CD4-positive, CD25-positive, alpha-beta regulatory T cell (primary cell): ENCODE results near the gene SPATA17. TPM values are rescaled to one million over a fixed set of nuclear protein-coding genes. Genes with fewer than 3 reads are reported as not detected.

Experiments used
- ATAC-seq, 2 donors: fragments of 150-1000 bp; cut with Tn5 transposase; one replicate each; pipeline ENCODE4 v1.10.0; 2021; ENCODE audit warnings: low read depth in 2 of 2, moderate number of reproducible peaks in 2 of 2, moderate library complexity in 1 of 2
- DNase-seq, 3 donors: peaks; one replicate each; pipeline versions ENCODE4 v3.0.0 to v3.0.0-alpha.2; 2012 to 2022; ENCODE audit warnings: mixed read lengths in 1 of 3
- H3K27ac ChIP-seq: one replicate; pipeline ENCODE4 v1.7.0; 2013; ENCODE audit warnings: mild to moderate bottlenecking, low read length; ENCODE audit not compliant: insufficient read depth, poor library complexity, severe bottlenecking
- H3K27me3 ChIP-seq: one replicate; pipeline ENCODE4 v1.7.0; 2013; ENCODE audit warnings: low read length; ENCODE audit not compliant: control insufficient read depth, insufficient read depth
- H3K36me3 ChIP-seq: one replicate; pipeline ENCODE4 v1.7.0; 2013; ENCODE audit warnings: mild to moderate bottlenecking, low read length, moderate library complexity; ENCODE audit not compliant: control insufficient read depth, insufficient read depth
- H3K4me1 ChIP-seq: 2 replicates; pipeline ENCODE4 v1.7.0; 2013; ENCODE audit warnings: mild to moderate bottlenecking, low read length; ENCODE audit not compliant: insufficient read depth, control insufficient read depth, poor library complexity, severe bottlenecking
- H3K4me3 ChIP-seq: one replicate; pipeline ENCODE4 v1.7.0; 2013; ENCODE audit warnings: low read depth, mild to moderate bottlenecking, low read length, moderate library complexity
- H3K9me3 ChIP-seq, 2 experiments: 1 replicate in 1 of 2; 2 replicates in 1 of 2; pipeline ENCODE4 v1.7.0; 2013; ENCODE audit warnings: low read length in 2 of 2, mild to moderate bottlenecking in 1 of 2, moderate library complexity in 1 of 2; ENCODE audit not compliant: control insufficient read depth in 2 of 2
- H3K27ac Mint-ChIP-seq, 3 donors: one replicate each; pipeline ENCODE4 v1.8.0; 2020 to 2022; ENCODE audit warnings: mild to moderate bottlenecking in 3 of 3, mixed read lengths in 3 of 3, moderate library complexity in 2 of 3
- H3K27me3 Mint-ChIP-seq: one replicate; pipeline ENCODE4 v1.8.0; 2022; ENCODE audit warnings: mild to moderate bottlenecking, mixed read lengths
- H3K36me3 Mint-ChIP-seq: one replicate; pipeline ENCODE4 v1.8.0; 2020; ENCODE audit warnings: mixed read lengths
- H3K4me1 Mint-ChIP-seq, 4 donors: one replicate each; pipeline ENCODE4 v1.8.0; 2020 to 2022; ENCODE audit warnings: mixed read lengths in 4 of 4, mild to moderate bottlenecking in 1 of 4
- H3K4me3 Mint-ChIP-seq, 4 donors: one replicate each; pipeline ENCODE4 v1.8.0; 2020 to 2022; ENCODE audit warnings: mild to moderate bottlenecking in 4 of 4, mixed read lengths in 4 of 4, moderate library complexity in 3 of 4
- H3K9me3 Mint-ChIP-seq, 7 donors: one replicate each; pipeline ENCODE4 v1.8.0; 2020 to 2022; ENCODE audit warnings: mixed read lengths in 7 of 7, mild to moderate bottlenecking in 3 of 7, moderate library complexity in 2 of 7
- polyA plus RNA-seq, 4 donors: library from polyadenylated mRNA; unstranded; fragments of 300-500 nt; fragmentation: Illumina TruSeq; gene quantifications; one replicate each; pipeline ENCODE4 v1.2.3, GENCODE V29; 2021
- total RNA-seq: library from RNA; stranded (reverse); gene quantifications from one replicate; pipeline ENCODE4 v1.2.3, GENCODE V29; 2022

SPATA17 gene
- total and polyA plus RNA-seq, 5 donors from 2014 or later, result not detected

DNA sequence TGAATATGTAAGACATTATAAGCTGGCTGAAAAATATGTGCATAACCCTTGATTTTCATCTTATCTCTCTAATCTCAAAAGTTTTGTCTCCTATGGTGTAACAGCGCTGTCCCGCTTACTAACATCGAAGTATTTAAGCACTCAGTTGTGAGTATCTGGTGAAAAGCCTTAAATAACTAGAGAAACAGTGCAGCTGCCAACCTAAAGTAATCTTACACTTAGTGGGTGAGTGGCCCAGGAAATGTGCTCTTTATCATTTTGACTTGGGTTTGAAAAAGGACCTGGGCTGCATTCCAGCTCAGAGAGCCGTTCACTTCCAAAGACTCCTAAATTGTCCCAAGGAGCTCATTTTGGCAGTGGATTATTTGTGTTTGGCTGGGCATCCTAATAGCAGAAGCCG, 225.9 kb downstream of the SPATA17 start:
- H3K4me1 ChIP-seq, result no peaks in the 10 kb centered on the region
- no peak overlapping the region for H3K27ac ChIP-seq
- no peak overlapping the region for H3K4me3 ChIP-seq
- H3K36me3 ChIP-seq, result no peaks in the 10 kb centered on the region
- H3K4me3 Mint-ChIP-seq, result no peak overlapping the region
- no peaks in the 10 kb centered on the region for H3K4me1 Mint-ChIP-seq
- ATAC-seq (no peak), DNase-seq (no peak)
- no peaks in the 10 kb centered on the region for H3K27me3 Mint-ChIP-seq
- no peaks in the 10 kb centered on the region for H3K36me3 Mint-ChIP-seq
- H3K9me3 Mint-ChIP-seq, result peaks cover 0 to 15% (median 5%) of the 10 kb centered on the region in 7 donors
- no peaks in the 10 kb centered on the region for H3K9me3 ChIP-seq
- no peaks in the 10 kb centered on the region for H3K27me3 ChIP-seq
- no peak overlapping the region for H3K27ac Mint-ChIP-seq

DNA sequence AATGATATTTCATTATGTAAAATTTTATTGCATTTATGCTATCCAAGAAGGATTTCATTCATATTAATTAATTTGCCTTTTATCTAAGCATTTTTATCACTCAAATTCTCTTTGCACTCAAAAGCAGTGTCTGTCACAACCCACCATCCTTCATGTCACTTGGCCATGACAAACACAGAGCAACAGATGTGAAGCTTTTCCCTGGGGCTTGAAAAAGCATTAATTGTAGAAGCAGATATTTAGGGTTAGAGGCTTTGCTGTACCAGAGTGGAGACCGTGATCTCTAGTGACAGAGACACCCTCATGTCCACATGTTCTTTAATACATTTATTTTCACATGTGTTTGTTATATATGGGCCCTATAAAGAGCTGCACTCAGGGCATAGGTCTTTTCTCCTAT, 230.5 kb downstream of the SPATA17 start:
- Mint-ChIP-seq H3K9me3 (peaks cover 0 to 15% (median 3%) of the 10 kb centered on the region in 7 donors), H3K27me3 (no peaks in the 10 kb centered on the region), H3K4me3 (no peak overlapping the region), H3K27ac (no peak overlapping the region), H3K36me3 (no peaks in the 10 kb centered on the region), H3K4me1 (no peaks in the 10 kb centered on the region)
- H3K9me3 ChIP-seq, result no peaks in the 10 kb centered on the region
- H3K4me3 ChIP-seq, result no peak overlapping the region
- DNase-seq (no peak), ATAC-seq (no peak)
- no peaks in the 10 kb centered on the region for H3K27me3 ChIP-seq
- H3K36me3 ChIP-seq, result no peaks in the 10 kb centered on the region
- no peak overlapping the region for H3K27ac ChIP-seq
- no peaks in the 10 kb centered on the region for H3K4me1 ChIP-seq

DNA sequence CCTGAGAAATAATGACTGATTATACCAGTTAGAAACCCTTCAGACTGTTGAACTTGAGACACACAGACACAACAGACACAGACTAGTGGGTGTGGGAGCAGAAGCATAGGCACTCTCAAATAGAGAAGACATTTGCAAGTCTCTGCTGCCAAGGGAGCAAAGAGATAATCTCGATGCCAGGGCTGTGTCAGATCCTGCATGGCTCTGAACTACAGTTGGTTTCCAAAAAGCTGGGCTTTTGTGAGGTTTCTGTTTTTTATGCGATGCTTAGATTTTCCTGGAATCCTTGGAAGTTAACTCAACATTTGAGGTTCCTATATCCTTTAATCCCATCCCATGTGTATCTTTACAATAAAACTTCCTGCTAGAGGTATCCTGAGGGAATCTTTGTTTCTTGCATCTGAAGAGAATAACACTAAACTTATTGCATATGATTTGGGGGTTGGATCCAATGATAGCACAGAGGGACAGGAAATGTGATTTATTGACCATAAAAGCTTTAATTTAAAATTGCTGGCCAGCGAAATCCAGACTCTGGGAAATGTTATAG, 236.4 kb downstream of the SPATA17 start:
- ATAC-seq (no peak), DNase-seq (no peak)
- H3K4me1 ChIP-seq, result no peaks in the 10 kb centered on the region
- H3K4me1 Mint-ChIP-seq, result no peaks in the 10 kb centered on the region
- H3K27ac Mint-ChIP-seq, result no peak overlapping the region
- peaks cover 0 to 3% (median 1%) of the 10 kb centered on the region in 7 donors for H3K9me3 Mint-ChIP-seq
- H3K36me3 Mint-ChIP-seq, result no peaks in the 10 kb centered on the region
- H3K27ac ChIP-seq, result no peak overlapping the region
- no peaks in the 10 kb centered on the region for H3K27me3 ChIP-seq
- no peaks in the 10 kb centered on the region for H3K27me3 Mint-ChIP-seq
- H3K4me3 Mint-ChIP-seq, result no peak overlapping the region
- no peak overlapping the region for H3K4me3 ChIP-seq
- no peaks in the 10 kb centered on the region for H3K36me3 ChIP-seq
- no peaks in the 10 kb centered on the region for H3K9me3 ChIP-seq

- no peak for ATAC-seq
- no peaks in the 10 kb centered on the region for H3K9me3 ChIP-seq
- no peaks in the 10 kb centered on the region for H3K27me3 Mint-ChIP-seq
- no peak for DNase-seq
- H3K9me3 Mint-ChIP-seq, result peaks cover 0 to 4% (median 2%) of the 10 kb centered on the region in 7 donors
- H3K27ac Mint-ChIP-seq, result no peak overlapping the region
- no peaks in the 10 kb centered on the region for H3K4me1 Mint-ChIP-seq
- no peaks in the 10 kb centered on the region for H3K4me1 ChIP-seq
- H3K27ac ChIP-seq, result no peak overlapping the region
- no peak overlapping the region for H3K4me3 Mint-ChIP-seq
- no peaks in the 10 kb centered on the region for H3K27me3 ChIP-seq
- H3K36me3 ChIP-seq, result no peaks in the 10 kb centered on the region
- no peak overlapping the region for H3K4me3 ChIP-seq
- H3K36me3 Mint-ChIP-seq, result no peaks in the 10 kb centered on the region
These were observed 240.8 kb downstream of the SPATA17 start for GRCh38 chr1:217871955-217872354.

GRCh38 chr1:217875229-217875628, 244.1 kb downstream of the SPATA17 start:
- H3K4me1 Mint-ChIP-seq, result no peaks in the 10 kb centered on the region
- H3K36me3 Mint-ChIP-seq, result no peaks in the 10 kb centered on the region
- Histone ChIP-seq H3K27me3 (no peaks in the 10 kb centered on the region), H3K9me3 (no peaks in the 10 kb centered on the region), H3K36me3 (no peaks in the 10 kb centered on the region), H3K4me1 (no peaks in the 10 kb centered on the region), H3K27ac (no peak overlapping the region), H3K4me3 (no peak overlapping the region)
- peaks cover 1 to 6% (median 4%) of the 10 kb centered on the region in 7 donors for H3K9me3 Mint-ChIP-seq
- H3K4me3 Mint-ChIP-seq, result no peak overlapping the region
- DNase-seq (no peak), ATAC-seq (no peak)
- H3K27me3 Mint-ChIP-seq, result peaks cover under 1% of the 10 kb centered on the region
- no peak overlapping the region for H3K27ac Mint-ChIP-seq

GRCh38 chr1:217876401-217876800, 245.3 kb downstream of the SPATA17 start:
- Mint-ChIP-seq H3K36me3 (no peaks in the 10 kb centered on the region), H3K27ac (no peak overlapping the region), H3K4me1 (no peaks in the 10 kb centered on the region), H3K4me3 (no peak overlapping the region), H3K27me3 (peaks cover 4% of the 10 kb centered on the region), H3K9me3 (peaks cover 1 to 9% (median 6%) of the 10 kb centered on the region in 7 donors)
- no peak for ATAC-seq
- Histone ChIP-seq H3K4me1 (no peaks in the 10 kb centered on the region), H3K27me3 (no peaks in the 10 kb centered on the region), H3K4me3 (no peak overlapping the region), H3K27ac (no peak overlapping the region), H3K36me3 (no peaks in the 10 kb centered on the region), H3K9me3 (no peaks in the 10 kb centered on the region)
- no peak for DNase-seq

- no peak overlapping the region for H3K27ac Mint-ChIP-seq
- H3K4me1 Mint-ChIP-seq, result no peaks in the 10 kb centered on the region
- Histone ChIP-seq H3K27ac (no peak overlapping the region), H3K9me3 (no peaks in the 10 kb centered on the region), H3K27me3 (no peaks in the 10 kb centered on the region), H3K36me3 (no peaks in the 10 kb centered on the region), H3K4me1 (no peaks in the 10 kb centered on the region), H3K4me3 (no peak overlapping the region)
- no peak for ATAC-seq
- no peaks in the 10 kb centered on the region for H3K36me3 Mint-ChIP-seq
- no peak overlapping the region for H3K4me3 Mint-ChIP-seq
- H3K27me3 Mint-ChIP-seq, result peaks cover 4% of the 10 kb centered on the region
- peaks cover 0 to 9% (median 6%) of the 10 kb centered on the region in 7 donors for H3K9me3 Mint-ChIP-seq
- DNase-seq, result no peak
These were observed 245.8 kb downstream of the SPATA17 start for GRCh38 chr1:217876896-217877295.

- H3K27me3 ChIP-seq, result no peaks in the 10 kb centered on the region
- H3K9me3 Mint-ChIP-seq, result peaks cover 0 to 11% (median 6%) of the 10 kb centered on the region in 7 donors
- ATAC-seq (no peak), DNase-seq (no peak)
- H3K4me3 Mint-ChIP-seq, result no peak overlapping the region
- peaks cover 4% of the 10 kb centered on the region for H3K27me3 Mint-ChIP-seq
- H3K27ac ChIP-seq, result no peak overlapping the region
- H3K4me1 ChIP-seq, result no peaks in the 10 kb centered on the region
- H3K4me3 ChIP-seq, result no peak overlapping the region
- peaks cover 0 to 6% of the 10 kb centered on the region in 2 experiments for H3K9me3 ChIP-seq
- H3K4me1 Mint-ChIP-seq, result no peaks in the 10 kb centered on the region
- no peaks in the 10 kb centered on the region for H3K36me3 ChIP-seq
- no peak overlapping the region for H3K27ac Mint-ChIP-seq
- no peaks in the 10 kb centered on the region for H3K36me3 Mint-ChIP-seq
These were observed 250.0 kb downstream of the SPATA17 start for GRCh38 chr1:217881131-217881543.
